Measurements from ENCODE around the gene FILIP1L. TPM values are rescaled to one million over a fixed set of nuclear protein-coding genes. Genes with fewer than 3 reads are reported as not detected.
A peak's percentile ranks its signal among the peaks of the same experiment; 100 is the strongest.

FILIP1L gene
- total RNA-seq, 1 donor from 2014 or later, result 19.1 TPM

GRCh38 chr3:99825004-99825640 is 289.2 kb downstream of the FILIP1L start:
- Mint-ChIP-seq H3K4me1 (ENCODE audit: unreplicated experiment) (peaks cover 3% of the 10 kb centered on the region), H3K36me3 (ENCODE audit: low read depth, unreplicated experiment) (no peaks in the 10 kb centered on the region), H3K27ac (ENCODE audit: unreplicated experiment) (no peak overlapping the region), H3K9me3 (ENCODE audit: unreplicated experiment) (no peaks in the 10 kb centered on the region), H3K27me3 (ENCODE audit: unreplicated experiment) (peaks cover 2% of the 10 kb centered on the region), H3K4me3 (ENCODE audit: unreplicated experiment) (no peak overlapping the region)
- TF ChIP-seq CTCF (IDR thresholded peaks at IDR 0.05; ENCODE audit: unreplicated experiment), result no peak
- no peak for DNase-seq (ENCODE audit: low spot score)

DNA sequence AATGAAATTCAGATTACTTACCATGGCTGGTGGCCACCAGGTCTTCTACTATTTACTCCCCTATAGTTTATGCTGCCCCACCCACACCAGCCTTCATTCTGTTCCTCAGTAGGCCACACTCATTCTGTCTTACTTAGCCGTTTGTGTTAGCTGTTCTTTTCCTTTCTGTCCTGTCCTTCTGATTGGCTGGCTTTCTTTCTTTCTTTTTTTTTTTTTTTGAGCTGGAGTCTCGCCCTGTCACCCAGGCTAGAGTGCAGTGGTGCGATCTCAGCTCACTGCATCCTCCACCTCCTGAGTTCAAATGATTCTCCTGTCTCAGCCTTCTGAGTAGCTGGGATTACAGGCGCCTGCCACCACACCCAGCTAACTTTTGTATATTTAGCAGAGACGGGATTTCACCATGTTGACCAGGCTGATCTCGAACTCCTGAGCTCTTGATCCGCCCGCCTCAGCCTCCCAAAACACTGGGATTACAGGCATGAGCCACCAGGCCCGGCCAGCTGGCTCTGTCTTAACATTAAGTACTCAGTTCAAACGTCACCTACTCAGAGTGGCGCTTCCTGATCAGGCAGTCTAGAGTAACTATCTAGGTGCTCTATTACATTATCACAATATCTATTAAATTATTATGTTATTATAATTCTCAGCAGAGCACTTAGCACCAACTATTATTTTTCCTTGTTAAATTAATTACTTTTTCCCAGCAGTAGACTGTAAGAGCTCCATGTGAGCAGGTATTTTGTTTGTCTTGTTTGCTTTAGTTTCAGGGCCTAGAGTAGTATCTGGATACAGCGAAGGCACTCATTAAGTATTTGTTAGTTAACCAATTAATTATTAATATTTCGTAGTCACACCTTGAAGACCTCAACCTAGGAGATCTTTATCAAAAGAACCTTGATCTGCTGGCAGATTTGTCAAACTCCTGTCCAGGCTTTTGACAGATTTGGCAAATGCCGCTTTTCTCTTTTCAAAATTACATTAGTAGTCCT is 290.3 kb downstream of the FILIP1L start:
- H3K36me3 Mint-ChIP-seq (ENCODE audit: low read depth, unreplicated experiment), result no peaks in the 10 kb centered on the region
- no peak for DNase-seq (ENCODE audit: low spot score)
- no peak overlapping the region for H3K4me3 Mint-ChIP-seq (ENCODE audit: unreplicated experiment)
- peaks cover 3% of the 10 kb centered on the region for H3K27me3 Mint-ChIP-seq (ENCODE audit: unreplicated experiment)
- TF ChIP-seq CTCF (IDR thresholded peaks at IDR 0.05; ENCODE audit: unreplicated experiment), result no peak
- H3K9me3 Mint-ChIP-seq (ENCODE audit: unreplicated experiment), result no peaks in the 10 kb centered on the region
- H3K4me1 Mint-ChIP-seq (ENCODE audit: unreplicated experiment), result peaks cover 5% of the 10 kb centered on the region
- H3K27ac Mint-ChIP-seq (ENCODE audit: unreplicated experiment), result no peak overlapping the region

DNA sequence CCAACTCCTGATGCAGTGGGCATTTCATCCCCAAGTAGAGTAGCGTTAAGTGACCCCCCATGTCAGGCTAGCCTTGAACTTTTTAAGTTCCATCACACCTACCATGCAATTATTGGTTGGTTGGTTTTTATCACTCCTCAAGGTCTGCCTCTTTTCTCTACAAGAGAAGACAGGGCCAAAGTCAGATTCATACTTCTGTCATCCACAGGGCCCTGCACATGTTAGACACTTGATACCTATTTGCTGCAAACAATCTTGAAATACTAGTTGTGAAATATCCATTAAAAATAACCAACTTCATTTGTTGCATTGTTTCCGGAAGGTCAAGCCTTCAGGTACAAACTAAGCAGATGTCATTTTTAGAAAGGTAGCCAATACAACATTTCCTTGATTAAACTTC is 295.5 kb downstream of the FILIP1L start:
- Mint-ChIP-seq H3K27ac (ENCODE audit: unreplicated experiment) (no peak overlapping the region), H3K4me1 (ENCODE audit: unreplicated experiment) (peaks cover 13% of the 10 kb centered on the region), H3K4me3 (ENCODE audit: unreplicated experiment) (peak overlapping the region; percentile 98), H3K36me3 (ENCODE audit: low read depth, unreplicated experiment) (no peaks in the 10 kb centered on the region), H3K9me3 (ENCODE audit: unreplicated experiment) (no peaks in the 10 kb centered on the region), H3K27me3 (ENCODE audit: unreplicated experiment) (peaks cover 5% of the 10 kb centered on the region)
- DNase-seq (ENCODE audit: low spot score), result no peak
- TF ChIP-seq CTCF (IDR thresholded peaks at IDR 0.05; ENCODE audit: unreplicated experiment), result no peak

- DNase-seq (ENCODE audit: low spot score), result peak; percentile 93
- Mint-ChIP-seq H3K27me3 (ENCODE audit: unreplicated experiment) (peaks cover 5% of the 10 kb centered on the region), H3K27ac (ENCODE audit: unreplicated experiment) (peak within 1 kb of the TSS; percentile 99), H3K4me3 (ENCODE audit: unreplicated experiment) (peak within 1 kb of the TSS; percentile 98), H3K4me1 (ENCODE audit: unreplicated experiment) (peaks cover 13% of the 10 kb centered on the region), H3K36me3 (ENCODE audit: low read depth, unreplicated experiment) (no peaks in the 10 kb centered on the region), H3K9me3 (ENCODE audit: unreplicated experiment) (no peaks in the 10 kb centered on the region)
- no peak for TF ChIP-seq CTCF (IDR thresholded peaks at IDR 0.05; ENCODE audit: unreplicated experiment)
These were observed 296.7 kb downstream of the FILIP1L start, which contains the start of gene CMSS1 for GRCh38 chr3:99817437-99818240. CMSS1 (plus strand) TSS chr3:99817862.

Measured in endothelial cell (in vitro differentiated cells).